ENCODE results near the gene PYY.
"Not testable (repeated sequence)": the region's sequence is repeated elsewhere in the genome, so short reads cannot be mapped to it uniquely, and the experiment has no call there.

PYY gene

DNA sequence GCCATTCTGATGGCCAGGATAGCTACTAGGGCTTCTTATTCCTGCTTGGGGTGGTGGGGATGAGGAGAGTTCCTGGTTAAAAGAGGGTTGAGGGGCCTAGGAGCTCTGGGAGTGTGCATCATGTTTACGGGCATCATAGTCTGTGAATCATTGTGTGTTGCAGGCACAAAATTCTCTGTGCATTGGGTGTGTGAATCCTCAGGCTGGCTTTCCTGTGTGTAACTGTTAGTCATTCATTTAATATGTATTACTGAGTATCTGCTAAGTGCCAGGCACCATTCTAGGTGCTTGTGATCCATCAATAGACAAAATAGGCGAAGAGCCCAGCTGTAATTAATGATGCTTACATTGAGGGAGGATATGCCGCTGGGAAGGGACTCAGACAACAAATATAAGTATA lies 17.3 kb downstream of the PYY start:
- peaks cover 1% of the 10 kb centered on the region for H3K36me3 Mint-ChIP-seq (ENCODE audit: insufficient read depth)
- no peaks in the 10 kb centered on the region for H3K27me3 Mint-ChIP-seq
- peaks cover 5% of the 10 kb centered on the region for H3K4me1 Mint-ChIP-seq
- H3K9me3 Mint-ChIP-seq: no peaks in the 10 kb centered on the region
- no peak overlapping the region for H3K27ac Mint-ChIP-seq (ENCODE audit: low read depth)
- peak overlapping the region; percentile 33 for H3K4me3 Mint-ChIP-seq
- DNase-seq (ENCODE audit: low spot score in 2 of 2) (no peak), ATAC-seq (replicated peaks; ENCODE audit: extremely low read depth, poor library complexity, severe bottlenecking) (no peak)

DNA sequence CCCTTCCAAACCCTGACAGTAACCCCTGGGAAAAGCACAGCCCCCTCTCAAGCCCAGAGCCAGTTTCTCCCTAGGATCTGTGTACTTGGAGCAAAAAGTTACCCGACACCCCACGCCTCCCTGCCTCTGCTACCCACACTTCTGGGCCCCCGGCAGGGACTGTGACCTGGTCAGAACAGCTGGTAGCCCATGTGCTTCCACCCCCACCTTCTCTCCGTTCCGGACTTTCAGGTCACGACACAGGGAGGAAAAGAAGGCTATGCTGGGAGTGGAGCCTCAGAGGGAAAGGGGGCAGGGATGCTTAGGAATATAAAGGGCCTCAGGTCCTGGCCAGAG lies 17.8 kb downstream of the PYY start:
- H3K27me3 Mint-ChIP-seq: no peaks in the 10 kb centered on the region
- peaks cover 5% of the 10 kb centered on the region for H3K4me1 Mint-ChIP-seq
- no peak overlapping the region for H3K27ac Mint-ChIP-seq (ENCODE audit: low read depth)
- ATAC-seq (replicated peaks; ENCODE audit: extremely low read depth, poor library complexity, severe bottlenecking) (no peak), DNase-seq (ENCODE audit: low spot score in 2 of 2) (no peak)
- H3K4me3 Mint-ChIP-seq: no peak overlapping the region
- peaks cover 1% of the 10 kb centered on the region for H3K36me3 Mint-ChIP-seq (ENCODE audit: insufficient read depth)
- H3K9me3 Mint-ChIP-seq: no peaks in the 10 kb centered on the region

GRCh38 chr17:43935204-43935925 lies 18.4 kb downstream of the PYY start:
- no peaks in the 10 kb centered on the region for H3K9me3 Mint-ChIP-seq
- ATAC-seq (replicated peaks; ENCODE audit: extremely low read depth, poor library complexity, severe bottlenecking): no peak
- no peak overlapping the region for H3K4me3 Mint-ChIP-seq
- H3K27me3 Mint-ChIP-seq: no peaks in the 10 kb centered on the region
- H3K4me1 Mint-ChIP-seq: peaks cover 5% of the 10 kb centered on the region
- no peak for DNase-seq (ENCODE audit: low spot score in 2 of 2)
- no peak overlapping the region for H3K27ac Mint-ChIP-seq (ENCODE audit: low read depth)
- peaks cover 1% of the 10 kb centered on the region for H3K36me3 Mint-ChIP-seq (ENCODE audit: insufficient read depth)

GRCh38 chr17:43932923-43933322 lies 20.8 kb downstream of the PYY start:
- Mint-ChIP-seq H3K36me3 (ENCODE audit: insufficient read depth) (no peaks in the 10 kb centered on the region), H3K4me1 (peaks cover 10% of the 10 kb centered on the region), H3K27ac (ENCODE audit: low read depth) (no peak overlapping the region), H3K27me3 (no peaks in the 10 kb centered on the region), H3K4me3 (no peak overlapping the region), H3K9me3 (no peaks in the 10 kb centered on the region)
- DNase-seq (ENCODE audit: low spot score in 2 of 2) (no peak), ATAC-seq (replicated peaks; ENCODE audit: extremely low read depth, poor library complexity, severe bottlenecking) (no peak)

DNA sequence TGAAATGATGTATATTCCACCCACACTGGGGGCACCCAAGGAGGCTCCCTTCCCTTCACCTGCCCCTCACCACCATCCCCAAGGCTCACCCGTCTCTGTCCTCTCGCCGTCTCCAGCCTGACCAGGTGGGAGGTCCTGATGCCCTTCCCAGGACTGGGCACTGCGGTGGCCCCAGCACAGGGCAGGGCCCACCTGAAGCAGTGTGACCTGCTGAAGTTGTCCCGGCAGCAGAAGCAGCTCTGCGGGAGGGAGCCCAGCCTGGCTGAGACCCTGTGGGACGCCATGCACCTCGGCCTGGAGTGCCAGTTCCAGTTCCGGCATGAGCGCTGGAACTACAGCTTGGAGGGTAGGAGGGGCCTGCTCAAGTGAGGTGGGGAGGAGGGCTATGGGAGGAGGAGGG lies 21.4 kb downstream of the PYY start:
- Mint-ChIP-seq H3K4me1 (peaks cover 13% of the 10 kb centered on the region), H3K27me3 (no peaks in the 10 kb centered on the region), H3K4me3 (no peak overlapping the region), H3K27ac (ENCODE audit: low read depth) (no peak overlapping the region), H3K9me3 (no peaks in the 10 kb centered on the region), H3K36me3 (ENCODE audit: insufficient read depth) (no peaks in the 10 kb centered on the region)
- DNase-seq (ENCODE audit: low spot score in 2 of 2) (no peak), ATAC-seq (replicated peaks; ENCODE audit: extremely low read depth, poor library complexity, severe bottlenecking) (no peak)

- no peaks in the 10 kb centered on the region for H3K36me3 Mint-ChIP-seq (ENCODE audit: insufficient read depth)
- H3K9me3 Mint-ChIP-seq: no peaks in the 10 kb centered on the region
- DNase-seq (ENCODE audit: low spot score in 2 of 2) (no peak), ATAC-seq (replicated peaks; ENCODE audit: extremely low read depth, poor library complexity, severe bottlenecking) (no peak)
- no peak overlapping the region for H3K4me3 Mint-ChIP-seq
- H3K27me3 Mint-ChIP-seq: peaks cover 7% of the 10 kb centered on the region
- peaks cover 17% of the 10 kb centered on the region for H3K4me1 Mint-ChIP-seq
- H3K27ac Mint-ChIP-seq (ENCODE audit: low read depth): no peak overlapping the region
Observed at GRCh38 chr17:43931062-43931571, 22.6 kb downstream of the PYY start.

- Mint-ChIP-seq H3K4me1 (peaks cover 17% of the 10 kb centered on the region), H3K36me3 (ENCODE audit: insufficient read depth) (peaks cover 2% of the 10 kb centered on the region), H3K27me3 (peaks cover 7% of the 10 kb centered on the region), H3K9me3 (no peaks in the 10 kb centered on the region), H3K27ac (ENCODE audit: low read depth) (no peak overlapping the region), H3K4me3 (no peak overlapping the region)
- no peak for DNase-seq (ENCODE audit: low spot score in 2 of 2)
- ATAC-seq (replicated peaks; ENCODE audit: extremely low read depth, poor library complexity, severe bottlenecking): no peak
Observed at GRCh38 chr17:43928609-43929008, 25.1 kb downstream of the PYY start.

- peak; percentile 82 for ATAC-seq (replicated peaks; ENCODE audit: extremely low read depth, poor library complexity, severe bottlenecking)
- not testable (repeated sequence) for DNase-seq (ENCODE audit: low spot score in 2 of 2); H3K9me3 Mint-ChIP-seq; H3K27me3 Mint-ChIP-seq; H3K36me3 Mint-ChIP-seq (ENCODE audit: insufficient read depth)
- peaks cover 17% of the 10 kb centered on the region for H3K4me1 Mint-ChIP-seq
- peak overlapping the region; percentile 68 for H3K27ac Mint-ChIP-seq (ENCODE audit: low read depth)
- peak overlapping the region; percentile 81 for H3K4me3 Mint-ChIP-seq
Observed at GRCh38 chr17:43927929-43928328, 25.8 kb downstream of the PYY start.

DNA sequence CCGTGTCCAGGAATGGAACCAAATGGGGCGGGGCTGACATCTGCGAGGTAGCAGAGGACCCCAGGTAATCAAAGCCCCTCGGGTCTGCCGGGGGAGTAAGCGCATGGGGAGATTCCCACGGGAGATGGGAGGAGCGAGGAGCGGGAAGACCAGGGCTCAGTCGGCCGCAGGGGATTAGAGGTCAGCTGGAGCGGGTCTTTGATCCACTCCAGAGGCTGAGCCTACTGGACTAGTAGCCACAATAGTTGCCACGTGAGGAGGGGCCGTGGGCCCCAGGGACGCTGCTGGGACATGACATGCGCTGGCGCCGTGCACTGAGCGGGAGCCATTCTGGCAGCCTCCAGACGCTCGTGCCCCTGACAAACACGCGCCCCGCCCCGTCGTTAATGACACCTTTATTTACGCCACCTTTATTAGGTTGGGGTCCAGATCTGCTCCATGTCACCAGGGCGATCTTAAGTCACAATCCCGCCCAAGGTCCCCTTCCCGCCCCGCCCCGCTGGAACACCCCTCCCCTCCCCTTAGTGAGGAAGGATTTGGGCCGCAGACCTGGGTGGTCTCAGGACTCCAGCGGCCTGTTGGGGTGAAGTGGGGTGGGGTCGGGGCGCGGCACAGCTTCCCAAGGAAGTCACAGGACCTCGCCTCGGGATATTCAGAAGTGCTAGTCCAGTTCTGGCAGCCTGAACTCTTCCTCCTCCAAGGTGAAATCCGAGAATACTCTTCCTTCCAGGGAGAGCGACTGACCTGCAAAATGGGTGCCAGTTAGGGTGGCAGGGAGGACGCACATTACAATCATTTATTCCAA lies 26.5 kb downstream of the PYY start:
- no peaks in the 10 kb centered on the region for H3K9me3 Mint-ChIP-seq
- DNase-seq (ENCODE audit: low spot score in 2 of 2) (no peak), ATAC-seq (replicated peaks; ENCODE audit: extremely low read depth, poor library complexity, severe bottlenecking) (no peak)
- H3K36me3 Mint-ChIP-seq (ENCODE audit: insufficient read depth): peaks cover 2% of the 10 kb centered on the region
- H3K27me3 Mint-ChIP-seq: peaks cover 7% of the 10 kb centered on the region
- H3K27ac Mint-ChIP-seq (ENCODE audit: low read depth): peak overlapping the region; percentile 68
- peaks cover 17% of the 10 kb centered on the region for H3K4me1 Mint-ChIP-seq
- peak overlapping the region; percentile 81 for H3K4me3 Mint-ChIP-seq

DNA sequence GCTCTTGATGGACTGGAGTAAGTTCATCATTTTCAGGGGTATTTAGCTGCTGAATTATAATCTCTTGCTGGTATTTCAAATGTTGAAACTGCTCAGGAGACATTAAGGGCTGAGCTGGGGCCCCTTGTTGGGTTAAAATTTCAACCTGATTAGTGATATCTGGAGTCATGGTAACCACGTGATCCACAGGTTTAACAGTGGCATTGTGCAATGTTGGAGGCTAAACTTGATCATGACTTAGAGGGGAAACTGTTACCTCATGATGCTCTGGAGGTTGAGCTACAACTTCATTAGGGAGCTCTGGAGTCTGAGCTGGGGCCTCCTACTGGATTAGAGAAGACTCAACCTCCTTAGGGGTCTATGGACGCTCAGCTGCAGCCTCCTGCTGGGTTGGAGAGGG lies 29.2 kb downstream of the PYY start:
- peaks cover 17% of the 10 kb centered on the region for H3K4me1 Mint-ChIP-seq
- no peak overlapping the region for H3K4me3 Mint-ChIP-seq
- ATAC-seq (replicated peaks; ENCODE audit: extremely low read depth, poor library complexity, severe bottlenecking) (no peak), DNase-seq (ENCODE audit: low spot score in 2 of 2) (no peak)
- H3K27me3 Mint-ChIP-seq: peaks cover 7% of the 10 kb centered on the region
- no peaks in the 10 kb centered on the region for H3K9me3 Mint-ChIP-seq
- no peak overlapping the region for H3K27ac Mint-ChIP-seq (ENCODE audit: low read depth)
- peaks cover 2% of the 10 kb centered on the region for H3K36me3 Mint-ChIP-seq (ENCODE audit: insufficient read depth)

DNA sequence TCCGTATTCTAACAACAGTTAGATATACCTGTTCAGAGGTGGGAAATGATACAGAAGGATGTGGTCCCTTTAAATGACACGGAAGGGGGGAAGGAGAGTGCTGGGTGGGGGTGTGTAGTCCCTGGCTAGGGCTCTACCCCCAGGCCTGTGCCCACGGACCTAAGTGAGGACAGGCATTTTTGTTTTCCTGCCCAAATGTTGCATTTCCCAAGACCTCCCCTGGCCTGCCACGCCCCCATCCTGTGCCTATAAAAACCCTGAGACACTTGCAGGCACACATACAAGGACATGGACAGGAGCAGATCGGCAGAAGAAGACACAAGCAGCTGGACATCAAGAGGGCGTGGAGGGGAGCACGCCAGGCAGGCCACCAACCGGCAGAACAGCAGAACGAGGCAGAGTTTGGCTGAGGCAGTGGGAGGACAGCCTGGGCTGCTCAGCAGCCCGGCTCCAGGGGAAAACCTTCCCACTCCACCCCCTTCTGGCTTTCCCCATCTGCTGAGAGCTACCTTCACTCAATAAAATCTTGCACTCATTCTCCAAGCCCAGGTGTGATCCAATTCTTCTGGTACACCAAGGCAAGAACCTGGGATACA lies 33.1 kb downstream of the PYY start:
- no peak overlapping the region for H3K27ac Mint-ChIP-seq (ENCODE audit: low read depth)
- no peaks in the 10 kb centered on the region for H3K9me3 Mint-ChIP-seq
- H3K4me1 Mint-ChIP-seq: no peaks in the 10 kb centered on the region
- no peak overlapping the region for H3K4me3 Mint-ChIP-seq
- ATAC-seq (replicated peaks; ENCODE audit: extremely low read depth, poor library complexity, severe bottlenecking) (no peak), DNase-seq (ENCODE audit: low spot score in 2 of 2) (no peak)
- H3K27me3 Mint-ChIP-seq: peaks cover 9% of the 10 kb centered on the region
- no peaks in the 10 kb centered on the region for H3K36me3 Mint-ChIP-seq (ENCODE audit: insufficient read depth)

DNA sequence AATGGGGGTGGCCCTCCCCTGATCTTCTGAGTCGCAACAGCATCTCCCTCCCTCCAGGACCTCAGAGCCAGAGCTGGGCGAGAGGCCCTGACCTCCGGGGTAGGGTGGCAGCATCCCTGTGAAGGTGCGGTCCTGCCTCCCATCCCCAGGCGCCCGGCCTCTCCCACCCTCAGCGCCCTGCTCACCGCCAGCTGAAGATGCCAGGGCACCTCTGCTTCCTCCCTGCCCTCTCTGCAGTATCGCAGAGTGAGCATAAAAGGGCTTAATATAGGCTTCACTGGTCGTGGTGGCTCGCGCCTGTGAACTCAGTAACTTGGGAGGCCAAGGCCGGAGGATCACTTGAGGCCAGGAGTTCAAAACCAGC lies 35.7 kb downstream of the PYY start:
- no peak overlapping the region for H3K27ac Mint-ChIP-seq (ENCODE audit: low read depth)
- ATAC-seq (replicated peaks; ENCODE audit: extremely low read depth, poor library complexity, severe bottlenecking): no peak
- H3K4me3 Mint-ChIP-seq: no peak overlapping the region

More for the DNA sequence above, 35.7 kb downstream of the PYY start:
- Mint-ChIP-seq H3K27me3 (peaks cover 9% of the 10 kb centered on the region), H3K4me1 (no peaks in the 10 kb centered on the region), H3K36me3 (ENCODE audit: insufficient read depth) (no peaks in the 10 kb centered on the region), H3K9me3 (no peaks in the 10 kb centered on the region)
- DNase-seq (ENCODE audit: low spot score in 2 of 2): no peak

Measured in central memory CD8-positive, alpha-beta T cell (primary cell).